NB4 (cell line): Measurements from ENCODE around the gene MCAT.

Experiments
- DNase-seq: peaks from one replicate; pipeline ENCODE4 v3.0.0; 2010; ENCODE audit warnings: low read depth
- H3K4me3 ChIP-seq: one replicate; pipeline ENCODE4 v1.5.1; 2011; ENCODE audit warnings: mild to moderate bottlenecking, low read depth, low read length, moderate library complexity
- CTCF ChIP-seq: IDR thresholded peaks from one replicate; pipeline ENCODE4 v1.5.1; 2012; ENCODE audit warnings: low read depth, low read length
- MAX ChIP-seq: IDR thresholded peaks from 2 replicates; pipeline ENCODE4 v1.6.1; 2011; ENCODE audit warnings: low read depth, low read length
- MYC ChIP-seq: IDR thresholded peaks from 2 replicates; pipeline ENCODE4 v1.6.1; 2011; ENCODE audit warnings: low read depth, low read length
- POLR2A ChIP-seq: IDR thresholded peaks from 2 replicates; pipeline ENCODE4 v1.6.1; 2011; ENCODE audit warnings: mild to moderate bottlenecking; ENCODE audit not compliant: insufficient read length; ENCODE audit errors: extremely low read depth

MCAT gene

GRCh38 chr22:43180670-43181069 is 37.5 kb upstream of the MCAT start:
- TF ChIP-seq MAX (no peak), CTCF (no peak), MYC (no peak), POLR2A (no peak)
- no peak overlapping the region for H3K4me3 ChIP-seq
- no peak for DNase-seq

GRCh38 chr22:43179911-43180195 is 36.7 kb upstream of the MCAT start:
- DNase-seq, result no peak
- TF ChIP-seq MYC (no peak), MAX (no peak), CTCF (no peak), POLR2A (no peak)
- H3K4me3 ChIP-seq, result no peak overlapping the region

- TF ChIP-seq MYC (no peak), MAX (no peak), POLR2A (no peak), CTCF (no peak)
- no peak for DNase-seq
- H3K4me3 ChIP-seq, result no peak overlapping the region
Observed at GRCh38 chr22:43179146-43179910, 36.1 kb upstream of the MCAT start.

GRCh38 chr22:43177479-43177878 is 34.3 kb upstream of the MCAT start:
- TF ChIP-seq MAX, result no peak
- no peak for TF ChIP-seq CTCF
- TF ChIP-seq POLR2A, result no peak
- TF ChIP-seq MYC, result no peak
- no peak overlapping the region for H3K4me3 ChIP-seq
- no peak for DNase-seq

GRCh38 chr22:43176090-43176489 is 32.9 kb upstream of the MCAT start:
- no peak for DNase-seq
- H3K4me3 ChIP-seq, result no peak overlapping the region
- no peak for TF ChIP-seq CTCF
- TF ChIP-seq MAX, result no peak
- no peak for TF ChIP-seq POLR2A
- TF ChIP-seq MYC, result no peak
